KMS-11 (cell line): ENCODE results near the gene UGT1A7.

Experiments
- H2AFZ ChIP-seq: fragments of 200-600 bp; sonication (generic); 2 replicates; pipeline ENCODE4 v1.6.1; 2016; ENCODE audit warnings: antibody characterized with exemption, mixed run types, low read depth
- H3K27ac ChIP-seq: fragments of 200-600 bp; sonication (generic); 2 replicates; pipeline ENCODE4 v1.6.1; 2016; ENCODE audit warnings: mild to moderate bottlenecking, mixed run types
- H3K27me3 ChIP-seq: fragments of 200-600 bp; sonication (generic); 2 replicates; pipeline ENCODE4 v1.6.1; 2017; ENCODE audit warnings: mild to moderate bottlenecking, low read depth, mixed run types, moderate library complexity; ENCODE audit not compliant: insufficient read depth
- H3K36me3 ChIP-seq: fragments of 200-600 bp; sonication (generic); 2 replicates; pipeline ENCODE4 v1.6.1; 2017; ENCODE audit warnings: mild to moderate bottlenecking, mixed run types; ENCODE audit not compliant: insufficient read depth
- H3K4me1 ChIP-seq: fragments of 200-600 bp; sonication (generic); 2 replicates; pipeline ENCODE4 v1.6.1; 2016; ENCODE audit warnings: mild to moderate bottlenecking, low read depth, mixed run types; ENCODE audit not compliant: poor library complexity, severe bottlenecking
- H3K4me2 ChIP-seq: fragments of 200-600 bp; sonication (generic); 2 replicates; pipeline ENCODE4 v1.7.0; 2016; ENCODE audit warnings: mild to moderate bottlenecking, mixed run types
- H3K4me3 ChIP-seq: fragments of 200-600 bp; sonication (generic); IDR thresholded peaks from 2 replicates; pipeline ENCODE4 v1.6.1; 2017; ENCODE audit warnings: low read depth, low read length, mixed read lengths; ENCODE audit not compliant: insufficient read depth
- H3K79me2 ChIP-seq: fragments of 200-600 bp; sonication (generic); 2 replicates; pipeline ENCODE4 v1.6.1; 2016; ENCODE audit warnings: low read depth, mixed run types; ENCODE audit not compliant: insufficient read depth
- H3K9ac ChIP-seq: fragments of 200-600 bp; sonication (generic); 2 replicates; pipeline ENCODE4 v1.6.1; 2016; ENCODE audit warnings: mild to moderate bottlenecking, mixed run types
- H4K20me1 ChIP-seq: fragments of 200-600 bp; sonication (generic); 2 replicates; pipeline ENCODE4 v1.6.1; 2016; ENCODE audit warnings: mild to moderate bottlenecking, mixed run types; ENCODE audit not compliant: insufficient read depth
- CTCF ChIP-seq: fragments of 200-600 bp; sonication (generic); conservative IDR thresholded peaks from 2 replicates; pipeline ENCODE4 v1.6.1; 2017; ENCODE audit warnings: low read depth, mild to moderate bottlenecking, antibody characterized with exemption, low read length, moderate library complexity, mixed read lengths

The UGT1A7 gene

GRCh38 chr2:233702238-233702637, 20.5 kb downstream of the UGT1A7 start:
- Histone ChIP-seq H3K4me1 (no peaks in the 10 kb centered on the region), H3K79me2 (no peaks in the 10 kb centered on the region), H3K4me3 (no peak overlapping the region), H3K9ac (no peak overlapping the region), H3K4me2 (no peak overlapping the region), H3K36me3 (no peaks in the 10 kb centered on the region; the same call in 1 of the 2 replicates), H3K27ac (no peak overlapping the region), H4K20me1 (no peaks in the 10 kb centered on the region), H3K27me3 (no peaks in the 10 kb centered on the region), H2AFZ (no peak overlapping the region)
- TF ChIP-seq CTCF = no peak

- H3K9ac ChIP-seq = no peak overlapping the region
- no peak overlapping the region for H2AFZ ChIP-seq
- no peaks in the 10 kb centered on the region for H3K36me3 ChIP-seq
- no peak overlapping the region for H3K27ac ChIP-seq
- no peak overlapping the region for H3K4me2 ChIP-seq
- no peaks in the 10 kb centered on the region for H3K27me3 ChIP-seq
- no peaks in the 10 kb centered on the region for H3K4me1 ChIP-seq
- no peaks in the 10 kb centered on the region for H3K79me2 ChIP-seq
- H4K20me1 ChIP-seq = no peaks in the 10 kb centered on the region
- no peak overlapping the region for H3K4me3 ChIP-seq
- no peak for TF ChIP-seq CTCF
These were observed 24.3 kb downstream of the UGT1A7 start for GRCh38 chr2:233705911-233706506.

GRCh38 chr2:233706720-233707119, 25.0 kb downstream of the UGT1A7 start:
- no peak for TF ChIP-seq CTCF
- Histone ChIP-seq H4K20me1 (no peaks in the 10 kb centered on the region), H3K27ac (no peak overlapping the region), H3K79me2 (no peaks in the 10 kb centered on the region), H3K4me3 (no peak overlapping the region), H3K36me3 (no peaks in the 10 kb centered on the region), H3K4me1 (no peaks in the 10 kb centered on the region), H3K9ac (no peak overlapping the region), H3K27me3 (no peaks in the 10 kb centered on the region), H2AFZ (no peak overlapping the region), H3K4me2 (no peak overlapping the region)

GRCh38 chr2:233707940-233708644, 26.4 kb downstream of the UGT1A7 start:
- no peaks in the 10 kb centered on the region for H3K79me2 ChIP-seq
- H3K36me3 ChIP-seq = no peaks in the 10 kb centered on the region
- H3K27me3 ChIP-seq = no peaks in the 10 kb centered on the region
- no peak overlapping the region for H3K27ac ChIP-seq
- no peak overlapping the region for H3K4me2 ChIP-seq
- no peak overlapping the region for H3K4me3 ChIP-seq
- no peak for TF ChIP-seq CTCF
- H2AFZ ChIP-seq = no peak overlapping the region
- H3K4me1 ChIP-seq = no peaks in the 10 kb centered on the region
- H3K9ac ChIP-seq = no peak overlapping the region
- no peaks in the 10 kb centered on the region for H4K20me1 ChIP-seq
